Thyroid gland (tissue), 4 donors: ENCODE measurements around the gene UBE2V1.

Experiments
- POLR2A ChIP-seq, 2 donors: fragments of 450-650 bp; IDR thresholded peaks; one replicate each; pipeline ENCODE4 v1.6.1; 2017; ENCODE audit warnings: antibody characterized with exemption in 2 of 2, mild to moderate bottlenecking in 2 of 2, moderate library complexity in 1 of 2
- TF ChIP-seq, protein P1 (sequence below), 6 experiments: fragments of 200-600 bp in 3 of 6; fragments of 450-650 bp in 3 of 6; sonication (generic) in 3 of 6; IDR thresholded peaks; one replicate each; pipeline ENCODE4 v1.5.1; 2016 to 2019; ENCODE audit warnings: antibody characterized with exemption in 6 of 6, mild to moderate bottlenecking in 2 of 6, inconsistent platforms in 1 of 6, moderate library complexity in 1 of 6

DNA sequence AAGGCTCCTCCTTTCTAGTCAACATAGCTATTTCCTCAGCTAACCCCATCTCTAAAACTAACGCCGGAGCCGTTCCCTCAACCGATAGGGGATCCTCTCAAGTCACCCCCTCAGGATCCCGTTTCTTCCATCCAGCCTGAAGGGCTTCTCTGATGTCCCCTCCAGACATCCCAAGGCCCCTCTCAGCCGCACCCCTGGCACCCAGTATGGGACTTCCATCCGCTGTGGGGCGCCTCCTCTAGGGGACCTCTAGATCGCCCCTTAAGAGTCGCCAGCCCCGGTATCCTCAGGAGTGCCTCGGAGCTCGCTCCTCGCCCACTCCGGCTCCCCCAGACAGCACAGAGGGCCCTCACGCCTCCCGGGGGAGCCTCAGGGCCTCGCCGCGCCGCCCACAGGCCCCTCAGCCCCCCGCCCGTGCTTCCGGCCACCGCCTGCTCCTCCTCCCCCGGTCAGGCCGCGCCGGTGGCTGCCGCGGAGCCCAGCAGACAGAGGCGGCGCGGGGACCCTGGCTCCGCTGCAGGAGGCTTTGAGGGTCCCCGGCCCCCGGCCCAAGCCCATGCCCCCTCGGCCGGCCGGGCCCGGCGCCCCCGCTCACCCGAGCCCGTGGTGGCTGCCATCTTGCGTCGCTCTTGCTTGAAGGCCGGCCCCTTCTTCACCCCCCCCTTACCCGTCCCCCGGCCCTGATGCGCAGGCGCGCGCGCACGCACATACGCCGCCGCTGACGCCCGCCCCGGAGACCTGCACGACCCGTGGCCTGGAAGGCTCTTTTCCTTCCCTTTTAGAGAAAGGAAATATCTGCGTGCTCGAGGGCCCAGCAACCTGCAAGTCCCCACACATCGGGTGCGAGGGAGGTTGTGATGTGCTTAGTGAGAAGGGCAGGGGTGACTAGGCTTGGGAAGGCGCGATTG is at the start of gene UBE2V1:
- TF ChIP-seq, protein P1, sequence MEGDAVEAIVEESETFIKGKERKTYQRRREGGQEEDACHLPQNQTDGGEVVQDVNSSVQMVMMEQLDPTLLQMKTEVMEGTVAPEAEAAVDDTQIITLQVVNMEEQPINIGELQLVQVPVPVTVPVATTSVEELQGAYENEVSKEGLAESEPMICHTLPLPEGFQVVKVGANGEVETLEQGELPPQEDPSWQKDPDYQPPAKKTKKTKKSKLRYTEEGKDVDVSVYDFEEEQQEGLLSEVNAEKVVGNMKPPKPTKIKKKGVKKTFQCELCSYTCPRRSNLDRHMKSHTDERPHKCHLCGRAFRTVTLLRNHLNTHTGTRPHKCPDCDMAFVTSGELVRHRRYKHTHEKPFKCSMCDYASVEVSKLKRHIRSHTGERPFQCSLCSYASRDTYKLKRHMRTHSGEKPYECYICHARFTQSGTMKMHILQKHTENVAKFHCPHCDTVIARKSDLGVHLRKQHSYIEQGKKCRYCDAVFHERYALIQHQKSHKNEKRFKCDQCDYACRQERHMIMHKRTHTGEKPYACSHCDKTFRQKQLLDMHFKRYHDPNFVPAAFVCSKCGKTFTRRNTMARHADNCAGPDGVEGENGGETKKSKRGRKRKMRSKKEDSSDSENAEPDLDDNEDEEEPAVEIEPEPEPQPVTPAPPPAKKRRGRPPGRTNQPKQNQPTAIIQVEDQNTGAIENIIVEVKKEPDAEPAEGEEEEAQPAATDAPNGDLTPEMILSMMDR (IDR thresholded peaks at IDR 0.05): peak in 3 of 6 experiments; percentile 8 to 29 (median 13)
- TF ChIP-seq POLR2A (IDR thresholded peaks at IDR 0.05): peak; percentile 72 to 90
